RCC 7860 (cell line): ENCODE measurements around the gene NRL.
A peak's percentile ranks its signal among the peaks of the same experiment; 100 is the strongest.
"Not testable (repeated sequence)": the region's sequence is repeated elsewhere in the genome, so short reads cannot be mapped to it uniquely, and the experiment has no call there.

Experiments used
- DNase-seq: peaks from one replicate; pipeline ENCODE4 v3.0.0-alpha.2; 2015; ENCODE audit warnings: low spot score
- FAIRE-seq: peaks from 2 replicates; lab custom pipeline; 2012; peaks lifted over from hg19 to GRCh38; lab: Jason Lieb, UNC

The NRL gene

GRCh38 chr14:24054646-24055045, 60.1 kb downstream of the NRL start:
- DNase-seq = no peak
- no peak for FAIRE-seq

GRCh38 chr14:24054324-24054641, 60.5 kb downstream of the NRL start:
- FAIRE-seq (no peak), DNase-seq (no peak)

DNA sequence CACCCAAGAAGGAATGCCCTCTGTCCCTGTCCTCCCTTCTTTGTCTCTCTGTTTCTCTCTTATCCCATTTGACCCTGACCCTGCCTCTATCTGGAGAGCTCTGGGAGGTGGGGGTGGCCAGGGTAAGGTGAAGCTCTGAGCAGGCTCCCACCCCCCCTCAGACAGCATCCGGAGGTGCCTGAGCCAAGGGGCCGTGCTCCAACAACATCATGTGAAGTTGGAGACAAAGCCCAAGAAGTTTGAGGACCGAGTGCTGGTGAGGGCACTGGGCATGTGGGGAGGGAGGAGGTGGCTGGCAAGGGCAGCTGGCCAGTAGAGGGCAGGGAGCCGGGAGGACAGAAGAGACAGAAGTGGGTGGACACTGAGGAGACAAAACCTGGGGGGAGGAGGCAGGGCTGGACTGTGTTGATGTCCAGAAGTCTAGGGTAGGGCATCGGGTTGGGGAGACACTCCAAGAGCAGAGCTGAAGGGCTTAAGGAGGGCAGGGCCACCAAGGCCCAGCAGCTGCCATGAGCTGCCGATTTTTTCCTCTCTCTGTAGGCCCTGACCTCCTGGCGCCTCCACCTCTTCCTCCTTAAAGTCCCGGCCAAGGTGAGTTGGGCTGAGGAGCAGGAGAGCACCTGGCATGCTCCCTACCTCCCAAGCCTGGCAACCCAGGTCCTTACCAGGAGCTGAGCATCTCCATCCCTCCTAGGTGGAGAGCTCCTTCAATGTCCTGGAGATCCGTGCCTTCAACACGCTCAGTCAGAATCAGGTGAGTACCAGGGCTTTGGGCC, 61.0 kb downstream of the NRL start:
- FAIRE-seq (no peak), DNase-seq (no peak)

DNA sequence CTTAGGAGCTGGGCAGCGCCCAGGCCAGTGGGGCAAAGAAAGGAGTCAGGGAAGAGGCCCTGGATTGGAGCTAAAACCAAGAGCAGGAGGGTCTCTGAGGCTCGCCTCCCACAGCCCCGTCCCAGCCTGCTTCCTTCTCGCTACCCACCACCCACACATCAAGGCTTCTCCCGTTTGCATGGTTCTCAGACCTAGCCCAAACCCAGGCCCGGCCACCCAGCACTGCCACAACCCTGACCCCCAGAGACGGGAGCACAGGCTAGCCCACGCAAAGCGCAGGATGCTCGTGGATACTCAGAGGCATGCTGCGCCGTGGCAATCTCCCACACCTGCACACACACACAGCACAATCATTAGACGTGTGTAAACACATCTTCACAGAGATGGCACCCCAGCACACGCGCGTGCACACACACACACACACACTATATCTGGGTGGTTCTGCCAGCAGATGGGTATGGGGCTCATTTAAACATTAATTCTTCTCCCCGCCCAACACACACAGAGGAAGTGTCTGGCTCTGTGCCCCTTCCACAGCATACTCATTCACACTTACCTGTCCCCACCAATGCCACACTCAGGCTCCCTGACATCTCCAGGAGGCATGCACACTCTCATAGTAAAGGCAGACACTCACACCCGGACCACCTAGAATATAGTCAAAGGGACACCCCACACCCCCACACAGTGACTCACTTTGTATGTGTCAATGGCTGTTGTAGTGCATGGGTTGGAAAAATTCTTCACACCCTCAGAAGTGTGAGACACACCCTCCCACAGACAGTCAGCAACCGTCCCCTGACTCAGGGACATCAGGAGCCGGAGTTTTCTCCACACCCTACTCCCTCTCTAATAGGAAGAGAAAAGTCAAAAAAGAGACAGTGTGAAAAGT, 61.8 kb downstream of the NRL start:
- FAIRE-seq = no peak
- DNase-seq = no peak

DNA sequence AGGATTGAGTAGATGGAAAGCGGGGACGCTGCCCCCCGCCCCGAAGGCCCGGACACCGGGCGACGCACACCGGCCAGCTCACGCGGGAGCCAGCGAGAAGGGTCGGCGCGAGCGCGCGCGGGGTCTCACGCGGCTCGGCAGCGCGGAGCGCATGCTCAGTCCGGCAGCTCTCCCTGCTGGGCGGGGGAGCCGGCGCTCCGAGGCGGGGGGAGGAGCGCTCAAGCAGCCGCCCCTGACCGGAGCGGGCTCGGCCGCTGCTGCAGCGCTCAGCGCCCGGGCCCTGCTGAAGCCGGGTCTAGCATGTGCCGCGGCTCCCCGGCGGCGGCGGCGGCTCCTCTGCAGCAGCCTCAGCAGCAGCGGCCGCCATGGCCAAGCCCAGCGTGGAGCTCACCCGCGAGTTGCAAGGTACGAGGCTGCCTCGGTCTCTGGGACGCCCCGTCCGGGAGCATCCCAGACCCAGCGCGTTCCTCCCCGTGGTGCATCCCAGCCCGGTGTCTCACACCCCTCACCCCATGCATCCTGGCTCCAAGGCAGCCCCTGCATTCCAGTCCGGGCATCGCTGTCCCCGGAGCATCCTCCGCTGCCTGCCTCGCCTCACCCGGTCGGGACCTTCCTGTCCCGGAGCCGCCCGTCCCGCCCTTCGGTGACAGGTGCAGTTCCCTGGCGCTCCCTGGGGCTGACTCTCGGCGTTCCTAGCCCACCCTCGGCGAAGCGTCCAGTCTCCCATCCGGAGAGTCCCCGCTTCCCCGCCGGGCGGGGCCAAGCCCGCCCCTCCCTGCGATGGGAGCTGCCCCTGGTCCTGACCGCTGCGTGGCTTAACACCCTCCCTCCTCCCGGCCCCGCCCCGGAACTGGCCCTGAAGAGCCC, 62.7 kb downstream of the NRL start, which contains the start of gene CARMIL3:
Gene CARMIL3, plus strand, starts transcription at position 221 of the 867 bp plus-strand sequence. Its CDS starts 145 bp downstream, at position 366.
- no peak for DNase-seq
- no peak for FAIRE-seq

GRCh38 chr14:24051176-24051788, 63.5 kb downstream of the NRL start:
- DNase-seq (no peak), FAIRE-seq (no peak)

GRCh38 chr14:24050753-24051152, 64.0 kb downstream of the NRL start:
- FAIRE-seq, DNase-seq: not testable (repeated sequence)

- DNase-seq, FAIRE-seq: not testable (repeated sequence)
Measured at GRCh38 chr14:24049002-24049401, 65.7 kb downstream of the NRL start.

DNA sequence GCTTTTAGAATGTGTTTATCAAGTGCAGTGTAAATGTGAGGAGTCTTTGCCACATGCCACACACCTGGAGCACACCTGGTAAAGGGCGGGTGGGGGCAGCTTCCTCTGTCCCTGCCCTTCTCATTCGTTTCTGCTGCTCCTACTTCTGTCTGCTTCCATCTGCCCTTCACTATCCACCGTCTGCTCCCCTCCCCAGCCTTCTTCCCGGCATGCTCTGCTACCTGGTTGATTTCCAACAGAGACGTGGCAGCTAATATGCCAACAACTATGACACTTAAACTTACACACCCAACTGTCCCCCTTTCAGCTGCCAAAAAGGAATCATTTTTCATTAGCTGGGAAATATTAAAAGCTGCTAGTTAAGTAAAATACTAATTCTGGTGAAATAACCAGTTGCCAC, 72.0 kb downstream of the NRL start:
- no peak for DNase-seq
- FAIRE-seq = no peak

DNA sequence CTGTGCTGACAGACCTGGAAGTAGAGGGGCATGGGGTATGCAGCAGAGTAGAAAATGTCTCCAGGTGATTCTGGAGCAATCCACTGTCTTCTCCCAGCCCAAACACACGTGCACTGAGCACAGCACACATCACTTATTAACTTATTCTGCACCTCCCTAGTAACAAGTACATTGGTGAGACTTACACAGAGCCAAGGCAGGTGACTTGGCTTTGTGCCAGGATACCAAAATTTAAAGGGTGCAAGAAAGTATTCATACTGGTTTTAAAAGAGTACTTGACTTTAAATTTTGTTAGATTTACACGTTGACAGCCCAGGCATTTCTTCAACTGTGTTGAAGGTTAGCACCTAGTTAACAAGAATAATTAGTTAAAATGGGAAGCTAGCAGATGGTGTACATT, 74.1 kb downstream of the NRL start:
- FAIRE-seq = no peak
- no peak for DNase-seq

DNA sequence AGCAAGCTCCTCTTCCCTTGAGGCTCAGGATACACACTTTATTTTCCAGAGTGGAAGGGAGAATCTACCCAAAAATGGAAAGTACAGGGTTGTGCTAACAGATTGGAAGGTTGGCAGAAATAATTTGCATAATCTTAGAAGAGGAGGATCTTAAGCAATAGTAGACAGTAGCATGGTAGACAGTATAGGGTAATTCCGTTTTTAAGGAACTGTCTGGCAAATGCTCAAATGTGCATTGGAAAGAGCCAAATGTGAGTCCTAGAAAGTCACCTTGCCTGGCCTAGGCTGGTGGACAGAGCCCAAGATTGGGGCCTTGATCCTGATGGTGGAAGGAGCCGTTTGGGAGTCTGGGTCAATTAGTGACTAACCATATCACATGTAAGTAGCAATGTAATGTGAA, 76.1 kb downstream of the NRL start:
- FAIRE-seq (no peak), DNase-seq (no peak)

GRCh38 chr14:24037658-24038037, 77.1 kb downstream of the NRL start:
- FAIRE-seq = no peak
- DNase-seq = no peak

GRCh38 chr14:24036963-24037657, 77.6 kb downstream of the NRL start:
- FAIRE-seq, DNase-seq: not testable (repeated sequence)

DNA sequence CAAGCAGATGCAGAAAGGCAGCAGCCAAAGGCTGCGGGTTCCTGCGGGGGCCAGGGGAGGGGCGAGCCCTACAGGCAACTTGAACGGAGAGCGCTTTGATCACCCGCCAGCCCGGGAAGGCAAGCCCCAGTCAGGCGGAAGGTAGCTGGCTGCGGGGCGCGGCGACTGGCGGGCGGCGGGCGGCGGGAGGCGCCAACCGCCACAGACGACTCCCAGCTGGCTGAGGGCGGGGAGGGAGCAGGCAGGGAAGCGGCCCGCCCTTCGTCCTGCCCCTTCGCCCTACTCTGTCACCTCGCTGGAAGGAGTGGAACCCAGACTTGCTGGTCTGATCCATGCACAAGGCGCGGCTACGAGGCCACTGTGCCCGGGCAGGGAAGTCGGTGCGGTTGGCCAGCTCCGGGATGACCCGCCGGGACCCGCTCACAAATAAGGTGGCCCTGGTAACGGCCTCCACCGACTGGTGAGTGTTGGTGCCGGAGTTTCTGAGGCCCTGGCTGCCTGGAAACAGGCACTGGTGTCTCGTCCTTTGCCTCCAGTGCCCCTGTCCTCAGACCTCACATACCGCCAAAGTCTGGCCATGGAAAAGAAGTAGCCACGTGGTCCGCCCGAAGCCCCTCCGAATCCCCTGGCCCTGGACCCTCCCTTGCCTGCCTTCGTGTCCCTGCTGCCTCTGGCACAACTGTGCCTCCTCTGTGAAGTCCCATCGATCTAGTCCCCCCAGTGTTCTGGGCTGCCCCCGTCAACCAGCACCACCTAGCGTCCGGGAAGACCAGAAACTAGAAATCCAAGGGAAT, 78.4 kb downstream of the NRL start:
- no peak for FAIRE-seq
- DNase-seq = peak; percentile 26

- FAIRE-seq, DNase-seq: not testable (repeated sequence)
Measured at GRCh38 chr14:24035769-24036168, 79.0 kb downstream of the NRL start.

DNA sequence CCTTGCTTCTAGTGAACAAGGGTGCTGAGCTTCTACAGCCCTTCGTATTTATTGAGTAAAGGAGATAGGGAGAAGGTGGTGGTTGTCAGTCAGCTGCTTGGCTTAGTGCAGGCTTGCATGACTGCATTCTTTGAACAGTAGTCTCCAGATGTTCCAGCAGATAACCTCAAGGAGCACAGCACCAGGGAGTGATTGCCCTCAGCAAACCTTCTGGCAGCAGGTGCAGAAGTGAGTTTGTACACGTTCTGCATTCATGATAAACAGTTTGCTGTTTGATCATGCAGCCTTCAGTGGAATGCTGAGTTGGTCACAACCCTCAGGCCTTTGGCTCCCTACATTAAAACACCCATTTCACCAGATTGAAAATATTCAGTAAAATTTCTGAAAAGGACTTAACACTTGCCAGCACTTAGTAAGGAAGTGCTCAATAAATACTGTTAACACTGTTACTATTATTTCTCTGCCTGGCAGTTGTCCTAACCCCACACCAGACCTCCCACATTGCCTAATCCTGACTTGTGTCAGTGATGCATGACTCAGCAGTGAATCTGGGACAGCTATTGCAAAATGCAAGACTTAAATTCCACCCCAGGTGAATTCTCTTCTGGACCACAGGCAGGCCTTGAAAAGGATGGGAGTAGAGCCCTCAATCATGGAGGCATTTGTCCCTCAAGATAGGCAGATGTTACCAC, 81.9 kb downstream of the NRL start:
- no peak for DNase-seq
- FAIRE-seq = no peak

DNA sequence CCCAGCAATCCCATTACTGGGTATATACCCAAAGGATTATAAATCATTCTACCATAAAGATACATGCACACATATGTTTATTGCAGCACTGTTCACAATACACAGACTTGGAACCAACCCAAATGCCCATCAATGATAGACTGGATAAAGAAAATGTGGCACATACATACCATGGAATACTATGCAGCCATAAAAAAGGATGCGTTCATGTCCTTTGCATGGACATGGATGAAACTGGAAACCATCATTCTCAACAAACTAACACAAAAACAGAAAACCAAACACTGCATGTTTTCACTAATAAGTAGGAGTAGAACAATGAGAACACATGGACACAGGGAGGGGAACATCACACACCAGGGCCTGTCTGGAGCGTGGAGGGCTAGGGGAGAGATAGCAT, 83.4 kb downstream of the NRL start:
- not testable (repeated sequence) for FAIRE-seq

GRCh38 chr14:24029687-24030086, 85.1 kb downstream of the NRL start:
- DNase-seq, FAIRE-seq: not testable (repeated sequence)

More for the DNA sequence above, 83.4 kb downstream of the NRL start:
- not testable (repeated sequence) for DNase-seq
